Erythroblast (primary cell): Measurements from ENCODE around the gene DARS1.

Source experiments
- GATA1 ChIP-seq: IDR thresholded peaks from 2 replicates; pipeline ENCODE4 v1.6.1; 2011; ENCODE audit warnings: low read depth, mild to moderate bottlenecking, control low read depth, low read length, moderate library complexity
- POLR2A ChIP-seq: IDR thresholded peaks from 2 replicates; pipeline ENCODE4 v1.6.1; 2011; ENCODE audit warnings: mild to moderate bottlenecking, low read length

- no peak for TF ChIP-seq GATA1
- no peak for TF ChIP-seq POLR2A
These were observed 110.6 kb downstream of the DARS1 start for GRCh38 chr2:135874777-135875365.
